ENCODE data around the gene HOMER3.

HOMER3 gene

GRCh38 chr19:18897094-18898029 lies 43.7 kb downstream of the HOMER3 start:
- DNase-seq, result no peak
- no peak for TF ChIP-seq GATA1 (IDR thresholded peaks at IDR 0.05; ENCODE audit: low read depth, low read length)
- TF ChIP-seq POLR2A (IDR thresholded peaks at IDR 0.05; ENCODE audit: low read length), result no peak

GRCh38 chr19:18896421-18896841 lies 44.6 kb downstream of the HOMER3 start:
- DNase-seq, result no peak
- TF ChIP-seq POLR2A (IDR thresholded peaks at IDR 0.05; ENCODE audit: low read length) (no peak), GATA1 (IDR thresholded peaks at IDR 0.05; ENCODE audit: low read depth, low read length) (no peak)

- TF ChIP-seq POLR2A (IDR thresholded peaks at IDR 0.05; ENCODE audit: low read length), result no peak
- no peak for TF ChIP-seq GATA1 (IDR thresholded peaks at IDR 0.05; ENCODE audit: low read depth, low read length)
- DNase-seq, result peak in 1 of 2 experiments; percentile 34
These were observed 45.1 kb downstream of the HOMER3 start, which contains the start of gene CERS1 for GRCh38 chr19:18895824-18896341. CERS1 (minus strand) TSS chr19:18896158; CDS start chr19:18896072, 86 bp downstream.

GRCh38 chr19:18895038-18895823 lies 45.8 kb downstream of the HOMER3 start:
- peak in 1 of 2 experiments; percentile 55 for DNase-seq
- no peak for TF ChIP-seq POLR2A (IDR thresholded peaks at IDR 0.05; ENCODE audit: low read length)
- TF ChIP-seq GATA1 (IDR thresholded peaks at IDR 0.05; ENCODE audit: low read depth, low read length), result no peak

- DNase-seq, result peak in 1 of 2 experiments; percentile 19
These were observed 46.6 kb downstream of the HOMER3 start for GRCh38 chr19:18894254-18895037.

GRCh38 chr19:18893587-18894253 lies 47.3 kb downstream of the HOMER3 start:
- TF ChIP-seq GATA1 (IDR thresholded peaks at IDR 0.05; ENCODE audit: low read depth, low read length) (no peak), POLR2A (IDR thresholded peaks at IDR 0.05; ENCODE audit: low read length) (no peak)
- DNase-seq, result no peak

More at GRCh38 chr19:18894254-18895037, 46.6 kb downstream of the HOMER3 start:
- TF ChIP-seq GATA1 (IDR thresholded peaks at IDR 0.05; ENCODE audit: low read depth, low read length), result no peak
- no peak for TF ChIP-seq POLR2A (IDR thresholded peaks at IDR 0.05; ENCODE audit: low read length)

GRCh38 chr19:18889949-18890745 lies 50.9 kb downstream of the HOMER3 start:
- no peak for DNase-seq
- no peak for TF ChIP-seq GATA1 (IDR thresholded peaks at IDR 0.05; ENCODE audit: low read depth, low read length)
- TF ChIP-seq POLR2A (IDR thresholded peaks at IDR 0.05; ENCODE audit: low read length), result no peak

- no peak for DNase-seq
- TF ChIP-seq POLR2A (IDR thresholded peaks at IDR 0.05; ENCODE audit: low read length) (no peak), GATA1 (IDR thresholded peaks at IDR 0.05; ENCODE audit: low read depth, low read length) (no peak)
These were observed 54.0 kb downstream of the HOMER3 start for GRCh38 chr19:18886972-18887371.

GRCh38 chr19:18883526-18884304 lies 57.3 kb downstream of the HOMER3 start:
- no peak for DNase-seq
- no peak for TF ChIP-seq GATA1 (IDR thresholded peaks at IDR 0.05; ENCODE audit: low read depth, low read length)
- TF ChIP-seq POLR2A (IDR thresholded peaks at IDR 0.05; ENCODE audit: low read length), result no peak

GRCh38 chr19:18881491-18881890 lies 59.5 kb downstream of the HOMER3 start:
- no peak for DNase-seq
- TF ChIP-seq GATA1 (IDR thresholded peaks at IDR 0.05; ENCODE audit: low read depth, low read length), result no peak
- TF ChIP-seq POLR2A (IDR thresholded peaks at IDR 0.05; ENCODE audit: low read length), result no peak

All from erythroblast (primary cell).